Measurements from ENCODE around the gene YKT6.

DNA sequence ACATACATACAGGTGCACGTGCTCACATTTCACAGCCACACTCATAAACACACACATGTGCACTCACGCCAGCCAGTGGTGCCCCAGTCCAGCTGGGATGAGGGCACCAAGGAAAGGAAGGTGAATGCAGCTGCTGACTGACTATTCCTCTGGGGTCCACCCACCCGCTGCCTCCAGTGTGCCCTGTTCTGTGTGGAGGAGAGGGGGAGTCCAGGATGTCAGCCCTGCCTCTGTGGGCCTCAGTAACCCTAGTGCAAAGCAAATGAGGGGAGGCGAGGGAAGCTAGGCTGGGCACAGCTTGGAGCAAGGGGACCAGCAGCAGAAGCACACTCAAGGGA is 57.6 kb downstream of the YKT6 start:
- TF ChIP-seq, protein P1, sequence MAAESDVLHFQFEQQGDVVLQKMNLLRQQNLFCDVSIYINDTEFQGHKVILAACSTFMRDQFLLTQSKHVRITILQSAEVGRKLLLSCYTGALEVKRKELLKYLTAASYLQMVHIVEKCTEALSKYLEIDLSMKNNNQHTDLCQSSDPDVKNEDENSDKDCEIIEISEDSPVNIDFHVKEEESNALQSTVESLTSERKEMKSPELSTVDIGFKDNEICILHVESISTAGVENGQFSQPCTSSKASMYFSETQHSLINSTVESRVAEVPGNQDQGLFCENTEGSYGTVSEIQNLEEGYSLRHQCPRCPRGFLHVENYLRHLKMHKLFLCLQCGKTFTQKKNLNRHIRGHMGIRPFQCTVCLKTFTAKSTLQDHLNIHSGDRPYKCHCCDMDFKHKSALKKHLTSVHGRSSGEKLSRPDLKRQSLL (tag by site-specific recombination; IDR thresholded peaks at IDR 0.05), result no peak
- TF ChIP-seq ZNF184 (tag by site-specific recombination; IDR thresholded peaks at IDR 0.05) (no peak), CTCF (tag by site-specific recombination; IDR thresholded peaks at IDR 0.05) (no peak), WT1 (tag by site-specific recombination; IDR thresholded peaks at IDR 0.05) (no peak), ZNF302 (tag by site-specific recombination; IDR thresholded peaks at IDR 0.05; ENCODE audit: low read depth) (no peak)

Measured in HEK293 (cell line).